ENCODE data around the gene NDUFA11. TPM values are rescaled to one million over a fixed set of nuclear protein-coding genes. Genes with fewer than 3 reads are reported as not detected.
A peak's percentile ranks its signal among the peaks of the same experiment; 100 is the strongest.

NDUFA11 gene
- total and polyA plus RNA-seq, 8 donors = 58.0 to 209 (median 90.2) TPM

DNA sequence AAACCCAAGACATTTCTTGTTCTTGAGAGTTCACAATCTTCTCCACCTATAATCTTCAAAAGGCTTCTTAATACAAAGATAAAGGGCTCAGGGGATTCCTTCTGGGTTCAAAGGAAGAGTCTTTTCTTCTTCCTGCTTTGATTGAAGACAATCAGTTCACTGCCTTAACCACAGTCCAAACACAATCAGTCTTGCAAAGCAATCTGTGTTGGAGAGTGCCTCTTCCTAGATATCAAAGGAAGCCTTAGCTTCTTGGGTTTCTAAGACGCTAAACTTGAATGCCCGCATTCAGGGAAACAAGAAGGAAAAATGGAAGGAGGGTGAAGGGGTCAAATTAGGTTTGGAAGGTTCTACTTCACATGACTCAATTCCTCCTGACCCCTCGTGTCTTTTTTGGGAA is 47.2 kb upstream of the NDUFA11 start:
- no peak overlapping the region for H3K4me3 ChIP-seq
- ATAC-seq (no peak), DNase-seq (no peak), FAIRE-seq (no peak)
- no peak overlapping the region for H3K27ac ChIP-seq
- no peaks in the 10 kb centered on the region for H3K36me3 ChIP-seq
- TF ChIP-seq CTCF (IDR thresholded peaks at IDR 0.05) = no peak
- no peaks in the 10 kb centered on the region for H3K9me3 ChIP-seq
- H3K4me1 ChIP-seq = peaks cover 20 to 39% (median 21%) of the 10 kb centered on the region in 3 donors
- intact Hi-C loops (cut with DNase I) = no loop called here
- WGBS, 2 donors = 84 to 88% methylated on average over 3 of the region's 3 CpGs
- H3K27me3 ChIP-seq = no peaks in the 10 kb centered on the region

DNA sequence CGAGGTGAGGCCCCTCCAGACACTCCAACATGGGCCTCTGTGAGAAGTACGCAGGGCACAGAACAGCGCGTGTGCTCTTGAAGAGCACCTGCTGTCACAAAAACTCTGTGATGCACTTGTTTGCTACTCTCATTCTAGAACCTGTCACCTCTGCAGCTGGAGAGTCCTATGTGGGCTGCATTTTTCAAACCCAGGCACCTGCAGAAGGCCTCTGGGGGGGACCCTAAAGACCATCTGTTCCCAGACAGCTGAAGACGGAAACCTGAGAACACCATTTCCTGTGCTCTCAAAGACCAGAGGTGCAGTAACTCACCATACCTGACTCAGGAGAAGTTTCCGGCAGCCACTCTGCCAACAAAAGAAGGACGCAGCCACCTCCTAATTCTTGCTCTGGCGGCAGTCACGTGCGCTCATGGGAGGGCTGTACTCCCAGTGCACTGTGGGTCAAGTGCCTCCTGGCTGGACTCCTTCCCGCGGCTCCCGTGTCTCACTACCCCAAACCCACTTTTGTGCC is 46.3 kb upstream of the NDUFA11 start:
- Histone ChIP-seq H3K36me3 (no peaks in the 10 kb centered on the region), H3K4me1 (peaks cover 13 to 30% (median 21%) of the 10 kb centered on the region in 3 donors), H3K4me3 (no peak overlapping the region), H3K27me3 (no peaks in the 10 kb centered on the region), H3K9me3 (no peaks in the 10 kb centered on the region), H3K27ac (no peak overlapping the region)
- DNase-seq (peak in 1 of 6 donors; percentile 39), FAIRE-seq (no peak), ATAC-seq (no peak)
- intact Hi-C loops (cut with DNase I) = no loop called here
- TF ChIP-seq CTCF (IDR thresholded peaks at IDR 0.05) = no peak
- WGBS, 2 donors = 91 to 94% methylated on average over 13 of the region's 13 CpGs

- no peak for FAIRE-seq
- no peak for TF ChIP-seq CTCF (IDR thresholded peaks at IDR 0.05)
- intact Hi-C loops (cut with DNase I) = no loop called here
- H3K27me3 ChIP-seq = no peaks in the 10 kb centered on the region
- ATAC-seq = peak in 2 of 4 donors; percentile 18 to 23
- H3K4me3 ChIP-seq = no peak overlapping the region
- WGBS, 2 donors = 56 to 64% methylated on average over 13 of the region's 13 CpGs
- peaks cover 5 to 21% (median 14%) of the 10 kb centered on the region in 3 donors for H3K4me1 ChIP-seq
- no peak for DNase-seq
- no peaks in the 10 kb centered on the region for H3K36me3 ChIP-seq
- H3K27ac ChIP-seq = peak overlapping the region in 1 of 4 donors; percentile 44
- H3K9me3 ChIP-seq = no peaks in the 10 kb centered on the region
Measured at GRCh38 chr19:5948752-5949564, 45.4 kb upstream of the NDUFA11 start.

GRCh38 chr19:5947435-5947834 is 43.8 kb upstream of the NDUFA11 start:
- H3K27ac ChIP-seq = peak overlapping the region in 2 of 4 donors; percentile 17 to 67
- H3K36me3 ChIP-seq = no peaks in the 10 kb centered on the region
- intact Hi-C loops (cut with DNase I) = no loop called here
- no peaks in the 10 kb centered on the region for H3K9me3 ChIP-seq
- WGBS, 2 donors = 75 to 81% methylated on average over 13 of the region's 13 CpGs
- no peaks in the 10 kb centered on the region for H3K27me3 ChIP-seq
- peaks cover 0 to 6% (median 0%) of the 10 kb centered on the region in 3 donors for H3K4me1 ChIP-seq
- ATAC-seq (peak in 3 of 4 donors; percentile 42 to 63 (median 60)), DNase-seq (peak in 2 of 6 donors; percentile 32 to 59), FAIRE-seq (no peak)
- no peak for TF ChIP-seq CTCF (IDR thresholded peaks at IDR 0.05)
- no peak overlapping the region for H3K4me3 ChIP-seq

DNA sequence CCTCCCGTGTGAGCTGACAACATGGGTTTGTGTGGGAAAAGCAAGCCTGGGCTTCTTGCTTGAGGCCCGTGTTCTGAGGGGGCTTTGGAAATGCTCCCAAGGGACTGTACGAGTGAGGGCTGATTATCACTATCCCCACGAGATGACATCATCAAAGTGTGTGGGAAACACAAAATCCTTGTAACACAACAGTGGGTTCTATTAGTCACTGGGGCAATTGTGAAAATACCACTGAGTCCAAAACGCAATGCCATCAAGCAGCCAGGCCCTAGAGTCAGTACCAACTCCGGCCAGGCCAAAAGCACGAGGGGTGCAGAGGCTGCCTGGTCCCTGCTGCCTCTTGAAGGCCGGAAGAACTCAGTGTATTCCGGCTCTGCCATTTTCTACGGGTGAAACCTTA is 40.0 kb upstream of the NDUFA11 start:
- Histone ChIP-seq H3K27me3 (no peaks in the 10 kb centered on the region), H3K4me3 (no peak overlapping the region), H3K9me3 (no peaks in the 10 kb centered on the region), H3K27ac (no peak overlapping the region), H3K4me1 (no peaks in the 10 kb centered on the region), H3K36me3 (no peaks in the 10 kb centered on the region)
- intact Hi-C loops (cut with DNase I) = no loop called here
- ATAC-seq (no peak), DNase-seq (no peak), FAIRE-seq (no peak)
- 76 to 81% methylated on average over 10 of the region's 10 CpGs for WGBS, 2 donors
- TF ChIP-seq CTCF (IDR thresholded peaks at IDR 0.05) = no peak
